Dendritic cell treated with granulocyte-macrophage colony-stimulating factor and Interleukin-4, amounts not matched to agents 40 ng/mL and 50 ng/mL, for 4 days (primary cell): ENCODE data around the gene DDX41.
A peak's percentile ranks its signal among the peaks of the same experiment; 100 is the strongest.

Source experiments
- H3K27ac Mint-ChIP-seq: one replicate; pipeline ENCODE4 v1.8.0; 2022; ENCODE audit warnings: mild to moderate bottlenecking, mixed read lengths
- H3K27me3 Mint-ChIP-seq: one replicate; pipeline ENCODE4 v1.8.0; 2022; ENCODE audit warnings: mild to moderate bottlenecking, mixed read lengths
- H3K36me3 Mint-ChIP-seq: one replicate; pipeline ENCODE4 v1.8.0; 2022; ENCODE audit warnings: low read depth, mixed read lengths
- H3K4me1 Mint-ChIP-seq: one replicate; pipeline ENCODE4 v1.8.0; 2022; ENCODE audit warnings: low read depth, mixed read lengths
- H3K4me3 Mint-ChIP-seq: one replicate; pipeline ENCODE4 v1.8.0; 2022; ENCODE audit warnings: mild to moderate bottlenecking, moderate library complexity, mixed read lengths
- H3K9me3 Mint-ChIP-seq: one replicate; pipeline ENCODE4 v1.8.0; 2022; ENCODE audit warnings: mixed read lengths
- intact Hi-C: fragments of 100-400 bp; cut with micrococcal nuclease; formaldehyde crosslinking; loops from one replicate; pipeline ENCODE4 v1.15.0; 2022

The DDX41 gene

DNA sequence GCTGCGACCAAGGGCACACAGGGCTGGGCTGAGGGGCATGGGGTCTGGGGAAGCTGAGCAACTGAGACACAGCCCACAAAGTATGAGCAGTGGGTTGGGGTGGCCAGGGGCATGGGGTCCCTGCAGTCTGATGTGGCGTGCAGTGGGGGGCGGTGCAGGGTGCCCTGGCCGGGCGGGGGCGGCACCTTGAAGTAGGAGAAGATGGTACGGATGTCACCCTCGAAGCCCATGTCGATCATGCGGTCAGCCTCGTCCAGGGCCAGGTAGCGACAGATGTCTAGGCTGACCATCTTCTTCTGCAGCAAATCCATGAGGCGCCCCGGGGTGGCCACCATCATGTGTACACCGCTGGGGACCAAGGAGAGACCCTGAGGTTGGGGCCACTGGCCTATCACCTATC is 3.3 kb downstream of the DDX41 start:
- Mint-ChIP-seq H3K4me3 (no peak overlapping the region), H3K9me3 (no peaks in the 10 kb centered on the region), H3K4me1 (peaks cover 75% of the 10 kb centered on the region), H3K27ac (no peak overlapping the region), H3K36me3 (peaks cover 80% of the 10 kb centered on the region), H3K27me3 (no peaks in the 10 kb centered on the region)
- intact Hi-C loops = no loop called here

DNA sequence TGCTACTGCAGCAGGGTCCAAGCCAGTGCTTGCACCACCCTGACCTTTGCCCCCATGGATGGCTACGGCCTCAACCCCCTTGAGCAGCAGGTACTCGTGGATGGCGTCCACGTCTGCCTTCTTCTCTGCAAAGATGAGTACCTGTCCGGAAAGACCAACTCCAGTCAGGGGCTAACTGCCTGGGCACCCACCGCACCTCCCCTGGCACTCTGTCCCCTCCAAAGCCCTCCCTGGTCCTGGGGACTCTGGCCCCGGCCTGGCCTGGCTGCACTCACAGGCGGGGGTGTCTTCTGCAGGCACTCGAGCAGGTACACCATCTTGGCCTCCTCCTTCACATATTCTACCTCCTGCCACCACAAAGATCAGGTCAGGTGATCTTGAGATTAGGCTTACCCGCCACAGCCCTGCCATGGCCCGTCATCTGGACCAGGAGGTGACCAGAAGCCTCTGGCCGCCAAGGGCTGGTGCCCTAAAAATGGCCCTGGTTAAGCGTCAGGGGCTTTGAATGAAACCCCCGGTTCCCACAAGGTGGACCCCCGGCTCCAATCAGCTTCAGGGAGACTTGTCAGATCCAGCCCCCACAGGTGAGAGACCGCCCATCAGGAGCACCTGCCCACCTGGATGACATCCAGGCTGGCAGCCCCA is 3.9 kb downstream of the DDX41 start:
- no peak overlapping the region for H3K4me3 Mint-ChIP-seq
- no peaks in the 10 kb centered on the region for H3K9me3 Mint-ChIP-seq
- H3K27me3 Mint-ChIP-seq = no peaks in the 10 kb centered on the region
- peaks cover 83% of the 10 kb centered on the region for H3K36me3 Mint-ChIP-seq
- H3K27ac Mint-ChIP-seq = no peak overlapping the region
- H3K4me1 Mint-ChIP-seq = peaks cover 77% of the 10 kb centered on the region
- intact Hi-C loops = no loop called here

DNA sequence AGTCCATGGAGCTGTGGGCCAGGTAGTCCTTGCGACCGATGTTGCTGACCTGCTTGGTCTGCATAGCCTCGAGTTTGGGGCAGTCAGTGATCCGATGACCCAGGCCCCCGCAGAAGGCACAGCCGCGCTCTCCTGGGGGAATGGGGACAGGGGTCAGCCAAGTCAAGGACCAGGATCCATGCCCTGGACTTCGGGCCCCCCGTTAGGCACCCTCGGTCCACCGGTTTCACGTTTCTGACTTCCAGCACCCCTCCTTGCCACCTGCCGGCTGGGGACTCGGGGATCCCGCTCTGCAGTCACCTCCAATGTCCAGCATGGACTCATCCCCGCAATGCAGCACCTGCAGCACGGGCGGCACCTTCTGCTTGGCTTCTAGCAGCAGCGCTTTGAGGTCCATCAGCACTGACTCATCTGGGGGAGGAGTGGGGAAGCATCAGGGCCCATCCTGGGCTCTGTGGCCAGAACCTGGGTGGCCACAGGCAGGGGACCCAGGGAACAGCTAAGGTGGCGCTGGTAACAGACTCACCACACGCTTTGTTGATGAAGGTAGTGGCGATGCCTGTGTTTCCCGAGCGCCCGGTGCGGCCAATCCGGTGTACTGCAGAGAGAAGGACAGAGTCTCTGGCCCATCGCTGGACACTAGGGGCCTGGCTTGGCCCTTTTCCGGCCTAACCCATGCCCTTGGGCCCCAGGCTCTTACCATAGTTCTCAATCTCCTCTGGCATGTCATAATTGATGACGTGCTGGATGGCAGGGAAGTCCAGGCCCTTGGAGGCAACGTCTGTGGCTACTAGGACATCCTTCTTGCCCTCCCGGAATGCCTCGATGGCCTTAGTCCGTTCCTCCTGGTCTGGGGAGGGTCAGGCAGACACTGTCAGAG is 4.7 kb downstream of the DDX41 start:
- intact Hi-C loops = no loop called here
- Mint-ChIP-seq H3K36me3 (peaks cover 87% of the 10 kb centered on the region), H3K9me3 (no peaks in the 10 kb centered on the region), H3K4me1 (peaks cover 81% of the 10 kb centered on the region), H3K27me3 (no peaks in the 10 kb centered on the region), H3K27ac (no peak overlapping the region), H3K4me3 (no peak overlapping the region)

DNA sequence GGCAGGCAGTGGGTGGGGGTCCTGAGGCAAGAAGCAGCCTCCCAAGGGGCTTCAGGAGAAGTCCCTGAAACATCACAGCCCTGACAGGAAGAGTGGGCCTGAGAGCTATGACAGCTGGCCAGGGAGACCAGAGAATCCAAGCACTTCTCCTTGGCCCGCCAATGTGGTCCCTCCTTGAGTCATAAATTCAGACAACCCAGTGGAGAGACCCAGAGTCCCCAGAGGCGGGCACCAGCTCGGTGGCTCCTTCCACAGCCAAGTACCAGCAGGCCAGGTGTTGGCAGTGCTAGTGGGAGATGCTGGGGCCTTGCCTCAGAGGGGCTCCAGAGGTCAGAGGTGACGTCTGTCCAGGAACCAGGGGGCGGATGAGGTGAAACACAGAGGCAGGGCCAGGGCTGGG is 5.6 kb downstream of the DDX41 start:
- Mint-ChIP-seq H3K4me1 (peaks cover 80% of the 10 kb centered on the region), H3K9me3 (no peaks in the 10 kb centered on the region), H3K27ac (peak overlapping the region; percentile 96), H3K27me3 (no peaks in the 10 kb centered on the region), H3K36me3 (peaks cover 84% of the 10 kb centered on the region), H3K4me3 (no peak overlapping the region)
- intact Hi-C loops = no loop called here

DNA sequence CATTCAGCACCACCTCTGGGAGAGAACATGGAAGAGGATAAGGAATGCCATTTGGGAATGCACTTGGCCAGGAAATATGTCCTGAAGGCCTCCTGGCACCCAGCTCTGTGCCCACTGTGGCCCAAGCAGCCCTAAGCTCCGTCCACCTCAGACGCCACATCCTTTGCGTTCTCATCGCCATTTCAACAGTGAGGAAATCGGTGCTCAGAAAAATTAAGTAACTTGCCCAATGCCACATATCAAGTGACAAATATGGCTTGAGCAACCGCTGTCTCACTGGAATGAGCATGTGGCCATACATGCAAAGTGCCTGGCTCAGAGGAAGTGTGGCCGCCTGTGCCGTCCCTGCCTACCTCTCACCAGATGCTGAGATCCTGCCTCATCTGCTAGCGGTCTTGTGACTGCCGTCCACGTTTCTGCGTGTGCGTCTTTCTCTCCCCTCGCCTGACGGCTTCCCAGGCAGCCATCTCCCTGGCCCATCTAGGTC is 6.2 kb downstream of the DDX41 start:
- Mint-ChIP-seq H3K27ac (peak overlapping the region; percentile 96), H3K4me1 (peaks cover 75% of the 10 kb centered on the region), H3K27me3 (no peaks in the 10 kb centered on the region), H3K9me3 (no peaks in the 10 kb centered on the region), H3K4me3 (no peak overlapping the region), H3K36me3 (peaks cover 81% of the 10 kb centered on the region)
- intact Hi-C loops = no loop called here

DNA sequence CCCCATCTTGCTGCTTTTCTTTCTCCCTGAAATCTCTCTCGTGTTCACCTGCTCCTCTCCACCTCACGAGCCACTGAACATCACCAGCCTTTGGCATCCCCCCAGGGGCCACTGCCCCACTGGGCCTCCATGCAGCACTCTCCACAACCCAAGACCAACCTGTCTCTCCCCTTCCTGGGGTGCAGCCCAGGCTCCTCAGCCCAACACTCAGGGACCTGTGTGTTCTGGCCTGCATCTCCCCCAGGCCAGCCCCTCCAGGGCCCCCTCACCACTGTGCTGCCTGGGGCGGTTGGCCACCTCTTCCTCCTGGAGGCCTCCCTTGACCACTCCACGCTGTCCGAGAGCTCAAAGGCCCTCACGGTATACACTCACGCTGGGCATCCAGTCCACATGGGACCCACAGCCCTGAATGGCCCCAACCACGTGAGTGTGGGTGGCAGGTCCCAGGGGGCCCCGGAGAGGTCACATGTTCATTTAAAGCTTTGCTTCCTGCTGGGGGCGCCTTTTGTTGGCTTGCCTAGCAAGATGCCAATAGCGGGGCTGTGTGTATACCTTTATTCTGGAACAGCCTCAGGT is 6.7 kb downstream of the DDX41 start:
- Mint-ChIP-seq H3K4me3 (peak overlapping the region; percentile 97), H3K27ac (peak overlapping the region; percentile 96), H3K27me3 (no peaks in the 10 kb centered on the region), H3K9me3 (no peaks in the 10 kb centered on the region), H3K4me1 (peaks cover 75% of the 10 kb centered on the region), H3K36me3 (peaks cover 81% of the 10 kb centered on the region)
- intact Hi-C loops = loop anchor here (1.0 to 5.0 kb wide), 2 partner anchors 7 to 108 kb away; partner anchors contain the start of gene PFN3

DNA sequence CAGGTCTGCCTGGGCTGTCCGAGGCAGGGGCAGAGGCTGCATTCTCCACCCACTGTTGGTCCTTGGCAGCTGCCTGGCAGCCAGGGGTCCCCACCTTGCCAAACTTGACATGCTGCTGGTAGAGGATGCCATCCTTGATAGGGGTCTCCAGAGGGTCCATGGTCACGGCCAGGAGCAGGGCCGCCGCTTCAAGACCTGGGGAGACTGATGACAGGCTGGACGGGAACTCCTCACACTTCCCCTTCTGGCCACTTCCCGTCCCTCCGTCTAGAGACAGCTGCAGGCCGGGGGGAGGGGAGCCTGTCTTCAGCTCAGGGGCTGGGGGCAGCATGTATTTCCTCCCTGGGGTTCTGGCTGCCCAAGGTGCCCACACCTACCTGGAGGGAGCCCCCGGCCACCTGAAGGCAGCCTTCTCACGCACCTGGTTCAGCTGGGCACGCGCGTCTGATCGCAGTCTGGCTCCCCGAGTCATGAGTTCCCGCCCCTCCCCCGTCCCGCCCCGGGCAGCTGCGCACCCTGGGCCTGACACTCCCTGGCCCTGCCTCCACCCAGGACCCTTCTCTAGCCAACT is 7.3 kb downstream of the DDX41 start, which contains the start of gene DOK3:
TSS of gene DOK3 (minus strand) at position 446 of the 571 bp plus-strand sequence. CDS start at position 160, 286 bp downstream.
- Mint-ChIP-seq H3K4me3 (peak within 1 kb of the TSS; percentile 97), H3K27ac (peak within 1 kb of the TSS; percentile 96), H3K36me3 (peaks cover 81% of the 10 kb centered on the region), H3K4me1 (peaks cover 74% of the 10 kb centered on the region), H3K9me3 (no peaks in the 10 kb centered on the region), H3K27me3 (no peaks in the 10 kb centered on the region)
- intact Hi-C loops = loop anchor here (1.0 to 5.0 kb wide), 2 partner anchors 8 to 107 kb away; partner anchors contain the start of gene PFN3

DNA sequence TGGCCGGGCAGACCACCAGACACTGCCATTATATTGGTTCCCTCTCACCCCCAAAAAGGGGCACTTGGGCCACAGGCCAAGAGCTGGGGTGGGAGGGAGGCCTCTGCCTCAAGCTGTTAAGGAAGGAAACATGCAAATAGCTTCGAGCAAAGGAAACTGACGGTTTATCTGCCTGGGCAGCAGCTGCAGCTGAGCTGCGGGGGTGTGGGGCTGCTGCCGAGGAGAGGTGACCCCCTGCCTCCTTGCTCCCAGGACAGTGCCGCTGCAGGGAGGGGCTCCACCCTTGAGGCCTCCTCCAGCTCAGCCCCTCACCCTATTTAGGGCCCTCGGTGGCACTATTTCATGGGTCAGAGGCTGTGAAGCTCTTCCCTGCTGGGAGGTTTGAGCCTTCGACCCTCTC is 7.9 kb downstream of the DDX41 start:
- Mint-ChIP-seq H3K27me3 (no peaks in the 10 kb centered on the region), H3K9me3 (no peaks in the 10 kb centered on the region), H3K4me3 (peak overlapping the region; percentile 97), H3K36me3 (peaks cover 81% of the 10 kb centered on the region), H3K27ac (peak overlapping the region; percentile 96), H3K4me1 (peaks cover 74% of the 10 kb centered on the region)
- intact Hi-C loops = loop anchor here (1.0 to 5.0 kb wide), 2 partner anchors 8 to 107 kb away; partner anchors contain the start of gene PFN3

DNA sequence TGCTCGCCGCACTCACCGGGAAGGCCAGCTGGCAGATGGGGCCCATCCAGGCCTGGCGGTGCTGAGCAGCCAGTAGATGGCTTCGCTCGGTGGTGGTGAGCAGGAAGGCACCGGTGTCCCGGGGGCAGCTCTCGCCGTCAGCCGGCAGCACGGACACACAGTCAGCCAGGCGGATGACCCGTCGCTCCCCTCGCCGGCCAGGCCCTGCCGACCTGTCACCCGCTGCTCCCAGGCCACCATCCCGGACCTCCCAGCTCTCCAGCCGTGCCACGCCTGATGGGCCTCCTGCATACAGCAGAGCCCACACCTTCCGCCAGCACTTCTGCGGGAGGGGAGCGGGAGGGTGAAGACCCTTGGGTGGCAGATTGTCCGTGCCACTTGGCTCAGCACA is 8.5 kb downstream of the DDX41 start:
- Mint-ChIP-seq H3K9me3 (no peaks in the 10 kb centered on the region), H3K4me3 (peak overlapping the region; percentile 97), H3K27ac (peak overlapping the region; percentile 96), H3K4me1 (peaks cover 78% of the 10 kb centered on the region), H3K36me3 (peaks cover 81% of the 10 kb centered on the region), H3K27me3 (no peaks in the 10 kb centered on the region)
- intact Hi-C loops = loop anchor here (5.0 kb wide), 1 partner anchor 106 kb away; the partner anchor contains the start of gene PFN3

DNA sequence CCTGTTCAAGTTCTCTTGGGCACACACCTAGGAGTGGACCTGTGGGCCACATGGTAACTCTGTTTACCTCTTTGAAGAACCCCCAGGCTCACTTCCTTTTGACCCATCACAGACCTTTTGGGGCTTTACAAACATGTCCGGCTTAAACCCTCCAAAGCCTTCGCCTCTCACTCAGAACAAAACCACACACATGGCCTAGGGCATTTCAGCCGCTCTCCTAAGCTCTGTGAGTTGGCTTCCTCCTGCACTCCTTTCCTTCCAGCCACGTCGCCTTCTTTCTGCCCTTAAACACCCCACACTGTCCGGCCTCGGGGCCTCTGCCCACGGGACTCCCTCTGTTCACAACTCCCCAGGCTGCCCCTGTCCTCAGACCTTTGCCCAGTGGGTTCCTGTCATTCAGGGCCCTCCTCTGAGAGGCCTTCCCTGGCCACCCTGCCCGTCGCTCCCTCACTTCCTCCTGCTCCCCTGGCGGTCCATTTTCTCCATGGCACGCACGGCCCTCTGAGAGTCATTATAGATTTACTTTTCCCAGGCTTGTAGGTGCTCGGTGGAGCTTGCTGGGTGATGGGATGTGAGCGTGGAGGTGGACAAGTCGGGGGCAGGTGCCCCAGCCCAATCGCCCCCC is 9.1 kb downstream of the DDX41 start:
- H3K4me3 Mint-ChIP-seq = peak overlapping the region; percentile 97
- H3K9me3 Mint-ChIP-seq = no peaks in the 10 kb centered on the region
- peak overlapping the region; percentile 96 for H3K27ac Mint-ChIP-seq
- peaks cover 79% of the 10 kb centered on the region for H3K4me1 Mint-ChIP-seq
- intact Hi-C loops = loop anchor here (5.0 kb wide), 1 partner anchor 105 kb away; the partner anchor contains the start of gene PFN3
- H3K27me3 Mint-ChIP-seq = peaks cover under 1% of the 10 kb centered on the region
- peaks cover 81% of the 10 kb centered on the region for H3K36me3 Mint-ChIP-seq

DNA sequence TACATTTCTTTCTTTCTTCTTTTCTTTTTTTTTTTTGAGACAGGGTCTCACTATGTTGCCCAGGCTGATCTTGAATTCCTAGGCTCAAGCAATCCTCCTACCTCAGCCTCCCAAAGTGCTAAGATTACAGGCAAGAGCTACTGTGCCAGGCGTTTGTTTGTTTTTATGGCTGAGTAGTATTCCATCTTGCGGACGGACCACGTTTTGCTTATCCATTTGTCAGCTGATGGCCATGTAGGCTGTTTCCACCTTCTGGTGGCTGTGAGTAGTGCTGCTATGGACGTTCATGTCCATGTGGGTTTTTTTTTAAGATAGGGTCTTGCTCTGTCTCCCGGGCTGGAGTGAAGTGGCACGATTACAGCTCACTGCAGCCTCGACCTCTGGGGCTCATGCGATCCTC is 9.6 kb downstream of the DDX41 start:
- peaks cover 2% of the 10 kb centered on the region for H3K27me3 Mint-ChIP-seq
- peaks cover 79% of the 10 kb centered on the region for H3K4me1 Mint-ChIP-seq
- H3K4me3 Mint-ChIP-seq = peak overlapping the region; percentile 97
- H3K27ac Mint-ChIP-seq = no peak overlapping the region
- H3K36me3 Mint-ChIP-seq = peaks cover 81% of the 10 kb centered on the region
- intact Hi-C loops = loop anchor here (5.0 kb wide), 1 partner anchor 105 kb away; the partner anchor contains the start of gene PFN3
- no peaks in the 10 kb centered on the region for H3K9me3 Mint-ChIP-seq

DNA sequence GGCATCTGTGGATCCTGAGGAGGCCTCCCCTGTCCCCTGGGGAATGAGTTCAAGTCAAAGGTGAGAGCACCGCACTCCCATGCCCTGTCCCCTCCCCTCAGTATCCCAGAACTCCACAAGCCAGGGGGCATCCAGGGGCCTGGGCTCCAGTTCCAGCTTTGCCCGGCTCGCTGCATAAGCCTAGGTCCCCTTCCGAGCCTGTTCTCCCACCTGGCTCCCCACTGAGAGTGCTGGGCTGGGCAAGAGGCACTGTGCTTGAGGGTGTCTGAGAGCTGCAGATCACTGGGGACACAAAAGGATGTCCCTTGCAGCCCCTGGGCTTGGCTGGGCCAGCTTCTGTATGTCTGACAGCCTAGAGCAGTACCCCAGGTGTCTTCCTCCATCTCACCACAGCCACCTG is 11.7 kb downstream of the DDX41 start:
- Mint-ChIP-seq H3K9me3 (no peaks in the 10 kb centered on the region), H3K27me3 (peaks cover 9% of the 10 kb centered on the region), H3K36me3 (peaks cover 67% of the 10 kb centered on the region), H3K4me1 (peaks cover 76% of the 10 kb centered on the region), H3K4me3 (no peak overlapping the region), H3K27ac (no peak overlapping the region)
- intact Hi-C loops = loop anchor here (5.0 kb wide), 1 partner anchor 103 kb away; the partner anchor contains the start of gene PFN3
